Loucy (cell line): ENCODE measurements around the gene ASIC2.

ENCODE experiments used
- CTCF ChIP-seq: fragments of 200-600 bp; sonication (generic); conservative IDR thresholded peaks from 2 replicates; pipeline ENCODE4 v1.5.1; 2014; ENCODE audit warnings: mild to moderate bottlenecking, antibody characterized with exemption, low read length
- EZH2phosphoT487 ChIP-seq: fragments of 200-600 bp; IDR thresholded peaks from 2 replicates; pipeline ENCODE4 v1.6.1; 2018; ENCODE audit warnings: antibody characterized with exemption, mild to moderate bottlenecking, moderate library complexity, borderline replicate concordance

GRCh38 chr17:33055171-33055611 is 237.9 kb downstream of the ASIC2 start:
- TF ChIP-seq CTCF (no peak), EZH2phosphoT487 (no peak)
